GM21515 (cell line): ENCODE measurements around the gene ZFYVE19.

Experiments used
- ATAC-seq: cut with Tn5 transposase; IDR thresholded peaks from one replicate; pipeline ENCODE4 v1.9.1; 2021; ENCODE audit not compliant: unreplicated experiment

ZFYVE19 gene

DNA sequence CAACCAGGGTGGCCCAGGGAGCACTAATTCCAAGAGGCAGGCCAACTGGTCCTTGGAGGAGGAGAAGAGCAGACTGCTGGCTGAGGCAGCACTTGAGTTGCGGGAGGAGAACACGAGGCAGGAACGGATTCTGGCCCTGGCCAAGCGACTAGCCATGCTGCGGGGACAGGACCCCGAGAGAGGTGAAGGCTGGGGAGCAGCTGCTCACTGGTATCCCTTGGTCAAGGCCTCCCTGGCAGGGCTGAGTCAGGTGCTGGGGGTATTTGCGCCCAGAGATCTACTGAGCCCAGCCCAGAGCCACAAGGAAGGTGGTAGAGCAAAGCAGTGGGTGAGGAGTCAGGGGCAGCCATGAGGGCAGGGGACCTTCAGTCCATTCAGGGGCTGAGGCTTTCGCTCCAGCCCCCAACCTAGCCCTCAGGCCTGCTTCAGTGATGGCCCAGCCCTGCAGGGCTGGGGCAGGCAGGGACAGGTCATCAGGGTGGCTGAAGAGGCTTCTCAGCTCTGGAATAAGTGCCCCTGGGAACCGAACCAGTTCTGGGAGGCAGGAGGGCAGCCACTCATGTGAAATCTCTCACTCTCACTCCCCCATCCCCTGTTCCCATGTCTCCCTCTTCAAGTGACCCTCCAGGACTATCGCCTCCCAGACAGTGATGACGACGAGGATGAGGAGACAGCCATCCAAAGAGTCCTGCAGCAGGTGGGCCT lies 6.0 kb downstream of the ZFYVE19 start:
- ATAC-seq = no peak

DNA sequence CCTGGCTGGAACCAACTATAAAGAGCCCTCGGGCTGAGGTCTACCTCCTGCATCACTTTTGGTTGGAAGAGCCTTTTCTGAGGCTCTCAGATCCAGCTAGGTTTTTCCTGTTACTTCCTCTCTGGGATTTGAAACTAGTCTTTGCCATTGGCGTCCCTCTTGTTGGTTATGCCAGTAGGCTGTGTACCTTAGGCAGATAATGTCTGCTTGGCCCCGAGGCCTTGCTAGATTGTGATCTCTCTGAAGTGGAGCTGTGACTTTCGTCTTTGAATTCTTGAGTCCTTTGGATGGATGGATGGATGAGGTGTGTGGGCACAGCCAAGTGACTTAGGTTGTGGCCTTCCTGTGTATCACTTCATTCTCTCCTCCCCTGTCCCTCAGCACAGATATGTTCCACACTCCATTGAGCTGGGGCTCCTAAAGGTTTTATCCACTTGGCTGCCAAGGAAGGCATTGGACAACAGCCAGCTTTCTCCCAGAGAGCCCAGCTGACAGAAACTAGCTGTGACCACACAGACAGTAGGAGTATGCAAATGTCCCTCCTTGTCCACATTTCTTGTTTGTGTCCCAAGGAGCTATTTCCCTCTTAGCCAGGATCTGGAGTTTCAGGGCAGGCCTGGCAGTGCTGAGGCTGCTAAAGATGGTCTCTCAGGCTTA lies 8.3 kb downstream of the ZFYVE19 start:
- no peak for ATAC-seq

DNA sequence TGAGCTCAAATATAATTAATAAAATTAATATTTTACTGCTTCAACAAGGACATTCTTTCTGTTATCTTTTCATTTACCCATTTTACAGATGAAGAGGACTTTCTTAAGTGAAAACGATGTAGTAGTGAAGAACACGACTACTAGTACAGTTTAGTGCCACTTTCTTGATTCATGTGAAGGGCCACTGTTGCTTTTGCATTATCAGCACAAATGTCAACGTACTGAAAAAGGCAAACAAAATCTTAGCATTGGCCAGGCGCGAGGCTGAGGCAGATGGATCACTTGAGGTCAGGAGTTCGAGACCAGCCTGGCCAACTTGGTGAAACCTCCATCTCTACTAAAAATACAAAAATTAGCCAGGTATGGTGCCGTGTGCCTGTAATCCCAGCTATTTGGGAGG lies 12.2 kb downstream of the ZFYVE19 start:
- no peak for ATAC-seq

DNA sequence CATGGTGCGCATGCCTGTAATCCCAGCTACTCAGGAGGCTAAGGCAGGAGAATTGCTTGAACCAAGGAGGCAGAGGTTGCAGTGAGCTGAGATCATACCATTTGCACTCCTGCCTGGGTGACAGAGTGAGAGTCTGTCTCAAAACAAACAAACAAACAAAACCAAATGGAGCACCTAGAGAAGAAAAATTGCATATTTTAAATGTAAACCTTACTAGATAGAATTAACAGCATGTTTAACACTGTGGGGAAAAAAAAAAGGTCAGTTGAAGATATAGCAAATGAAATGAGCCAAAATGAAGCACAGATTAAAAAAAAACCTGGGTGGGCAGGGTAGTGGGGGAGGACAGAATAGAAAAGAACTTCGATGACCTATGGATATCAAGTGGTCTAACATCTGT lies 14.3 kb downstream of the ZFYVE19 start:
- no peak for ATAC-seq

DNA sequence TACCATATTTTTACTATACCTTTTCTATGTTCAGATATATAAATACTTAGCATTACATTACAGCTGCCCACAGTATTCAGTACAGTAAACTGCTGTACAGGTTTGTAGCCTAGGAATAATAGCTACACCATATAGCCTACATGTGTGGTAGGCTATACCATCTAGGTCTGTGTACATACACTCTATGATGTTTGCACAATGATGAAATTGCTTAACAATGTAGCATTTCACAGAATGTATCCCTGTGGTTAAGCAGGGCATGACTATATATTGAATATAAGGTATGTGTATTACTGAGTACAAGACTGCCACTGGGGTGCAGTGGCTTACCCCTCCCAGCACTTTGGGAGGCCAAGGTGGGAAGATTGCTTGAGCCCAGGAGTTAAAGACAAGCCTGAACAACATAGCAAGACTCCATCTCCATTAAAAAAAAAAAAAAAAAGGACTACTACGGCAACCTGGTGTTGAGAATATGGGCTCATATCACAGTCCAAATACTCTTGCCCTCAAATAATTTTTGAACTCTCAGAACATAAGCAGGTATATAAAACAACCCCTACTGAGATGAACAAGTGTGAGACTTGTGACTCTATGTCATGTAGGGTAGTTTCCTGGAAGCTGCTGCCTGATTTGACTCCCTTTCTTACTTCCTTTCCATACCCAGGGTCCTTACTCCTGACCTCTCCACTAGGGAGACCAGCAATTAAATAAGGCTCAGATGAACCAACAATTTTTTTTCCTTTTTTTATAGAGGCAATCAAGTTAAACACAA lies 16.9 kb downstream of the ZFYVE19 start:
- no peak for ATAC-seq

DNA sequence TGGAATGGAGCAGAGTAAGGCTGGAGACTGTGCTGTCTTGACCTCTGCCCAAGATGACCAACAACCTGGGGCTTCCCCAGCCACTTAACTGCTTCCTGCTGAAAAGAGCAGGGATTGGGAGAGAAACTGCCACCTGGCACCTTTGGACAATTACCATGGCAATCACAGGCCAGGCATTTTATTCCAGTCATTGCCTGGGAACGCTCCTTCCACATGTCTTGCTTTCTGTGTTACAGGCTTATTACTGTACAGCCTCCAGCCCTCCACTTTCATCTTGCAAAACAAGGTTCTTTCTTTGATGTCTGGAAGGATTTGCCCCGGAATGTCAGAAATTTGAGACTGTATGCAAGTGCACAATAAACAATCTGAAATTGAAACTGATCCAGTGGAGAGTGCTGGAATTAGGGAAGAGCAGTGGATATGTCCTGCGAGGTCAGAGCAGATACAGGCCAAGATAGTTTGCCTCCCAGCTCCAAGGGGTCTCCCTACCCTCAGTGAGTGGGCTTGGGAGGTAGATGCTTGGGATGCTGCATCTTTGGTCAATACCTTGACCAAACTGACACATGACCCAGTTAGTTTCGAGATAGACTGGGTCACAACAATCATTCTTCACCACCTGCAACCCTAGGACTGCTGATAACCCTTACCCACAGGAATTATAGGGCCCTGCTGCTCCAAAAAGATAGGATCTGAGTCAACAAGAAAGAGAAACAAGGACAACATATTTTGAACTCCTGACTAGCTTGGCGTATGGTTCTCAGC lies 19.0 kb downstream of the ZFYVE19 start:
- no peak for ATAC-seq

DNA sequence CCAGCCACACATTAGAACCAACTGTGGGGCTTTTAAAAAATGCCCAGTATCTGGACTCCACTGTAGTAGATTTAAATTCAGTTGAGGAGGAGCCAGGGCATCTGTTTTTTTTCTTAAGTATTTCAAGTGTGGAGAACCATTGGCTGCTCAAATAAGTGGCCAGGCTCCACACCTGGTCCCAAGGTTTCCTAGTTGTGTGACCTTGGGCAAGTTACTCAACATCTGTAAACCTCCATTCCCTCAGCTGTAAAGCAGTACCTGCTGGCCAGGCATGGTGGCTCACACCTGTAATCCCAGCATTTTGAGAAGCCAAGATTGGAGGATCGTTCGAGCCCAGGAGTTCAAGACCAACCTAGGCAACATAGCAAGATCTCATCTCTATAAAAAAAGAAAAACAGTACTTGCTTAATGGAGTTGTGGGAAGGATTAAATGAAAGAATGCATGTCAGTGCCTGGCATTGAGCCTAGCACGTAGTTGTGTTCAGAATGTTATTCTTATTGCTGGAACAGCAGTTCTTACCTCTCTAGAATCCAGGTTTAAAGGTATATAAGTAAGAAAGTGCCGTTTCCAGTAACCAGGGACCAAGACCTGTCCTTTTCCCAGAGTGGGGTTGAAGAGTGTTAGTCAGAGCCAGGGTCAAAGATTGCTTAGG lies 19.7 kb downstream of the ZFYVE19 start:
- ATAC-seq = no peak

DNA sequence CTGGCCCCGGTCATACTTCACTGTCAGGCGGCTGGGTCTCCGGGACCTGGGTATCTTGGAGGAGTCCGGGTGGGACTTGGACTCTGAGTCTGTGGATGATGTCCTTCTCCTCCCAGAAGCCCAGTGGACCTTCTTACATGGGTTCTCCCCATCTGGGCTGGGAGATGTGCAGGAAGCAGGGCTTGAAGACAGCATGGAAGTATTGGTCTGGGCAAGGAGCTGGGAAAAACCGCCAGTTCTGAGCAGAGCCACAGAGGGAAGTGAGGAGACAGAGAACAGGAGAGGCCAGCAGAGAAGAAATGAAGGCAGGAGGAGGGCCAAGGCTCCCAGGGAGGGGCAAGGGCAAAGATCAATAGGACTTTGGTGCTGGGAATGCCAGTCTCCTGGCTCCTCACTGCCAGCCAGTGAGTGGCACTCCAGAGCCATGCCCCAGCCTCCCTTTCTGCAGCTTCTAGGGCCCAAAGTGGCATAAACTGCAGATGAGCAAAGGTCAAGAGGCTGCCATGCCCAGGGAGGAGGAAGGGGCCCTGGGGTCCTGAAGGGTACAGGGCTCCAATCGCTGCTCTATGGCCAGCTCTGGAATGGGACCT lies 21.7 kb downstream of the ZFYVE19 start, which contains the start of gene PPP1R14D:
TSS of gene PPP1R14D (minus strand) at position 262 of the 590 bp plus-strand sequence. CDS start at position 195, 67 bp downstream.
- ATAC-seq = no peak

DNA sequence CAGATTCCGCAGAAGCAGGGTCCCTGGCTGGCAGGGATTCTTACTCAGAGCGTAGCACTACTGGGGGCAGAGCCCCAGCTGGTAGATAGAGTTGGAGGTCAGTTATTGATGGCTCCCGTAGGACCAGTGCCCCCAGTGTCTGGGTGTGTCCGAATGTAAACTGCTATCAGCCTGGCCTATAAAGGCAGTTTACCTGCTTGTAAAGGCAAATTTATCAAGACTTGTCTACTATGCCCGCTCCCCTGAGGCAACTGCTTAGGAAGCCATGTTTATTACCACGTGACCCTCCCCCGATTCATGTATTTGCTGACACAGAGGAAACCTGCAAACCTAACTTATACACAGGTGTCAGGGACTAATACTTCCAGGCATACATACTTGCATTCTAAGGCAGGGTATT lies 22.2 kb downstream of the ZFYVE19 start:
- no peak for ATAC-seq

DNA sequence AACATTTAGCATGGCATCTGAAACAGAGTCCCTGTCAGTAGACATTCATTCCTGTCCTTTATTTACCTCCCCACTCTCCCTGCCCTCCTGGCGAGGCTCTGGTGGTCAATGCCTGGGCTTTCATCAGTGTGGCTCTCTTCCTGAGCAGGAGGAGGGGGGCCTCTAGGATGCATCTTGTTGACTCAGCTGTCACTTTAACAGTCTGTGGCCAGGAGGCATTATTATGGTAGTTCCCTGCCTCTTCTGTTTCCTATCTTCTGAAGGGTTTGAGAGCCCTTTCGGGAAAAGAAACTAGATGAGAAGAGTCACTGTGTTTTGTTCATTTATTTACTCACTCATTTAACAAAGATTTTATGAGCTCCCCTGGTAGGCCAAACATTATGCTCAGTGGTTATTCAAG lies 24.0 kb downstream of the ZFYVE19 start:
- ATAC-seq = no peak

DNA sequence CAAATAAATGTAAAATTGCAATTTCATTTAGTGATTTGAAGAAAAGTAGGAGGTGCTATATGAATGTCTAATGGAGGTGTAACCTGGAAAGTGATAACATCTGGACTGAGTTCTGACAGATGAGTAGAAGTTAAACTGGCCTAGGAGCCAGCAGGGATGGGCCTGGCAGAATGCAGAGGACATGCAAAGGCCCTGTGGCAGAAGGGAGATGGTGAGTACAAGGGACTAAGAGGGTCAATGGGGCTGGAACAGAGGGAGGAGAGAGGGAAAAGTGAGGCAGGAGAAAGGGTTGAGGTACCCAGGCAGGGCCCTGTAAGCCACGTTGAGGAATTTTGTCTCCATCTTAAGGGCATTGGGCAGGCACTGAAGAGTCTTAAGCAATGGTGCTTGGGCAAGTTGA lies 25.0 kb downstream of the ZFYVE19 start:
- ATAC-seq = no peak

DNA sequence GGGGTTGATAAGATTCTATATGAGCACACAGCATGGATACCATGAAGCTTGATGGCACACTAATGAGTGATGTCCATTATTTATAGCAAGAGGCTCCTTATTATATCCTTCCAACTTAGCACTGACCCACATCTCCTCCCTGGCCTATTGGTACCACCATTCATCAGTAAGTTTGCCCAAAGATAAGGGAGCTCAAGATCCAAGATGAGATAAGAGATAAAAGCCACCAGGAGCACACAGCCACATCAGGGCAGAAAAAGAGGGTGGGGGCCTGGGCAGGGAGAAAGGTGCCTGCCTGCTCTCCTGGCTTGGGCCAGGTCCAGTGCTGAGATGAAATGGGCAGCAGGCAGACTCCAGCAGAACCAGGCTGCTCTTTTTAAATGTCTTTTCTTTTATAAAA lies 26.0 kb downstream of the ZFYVE19 start:
- no peak for ATAC-seq

DNA sequence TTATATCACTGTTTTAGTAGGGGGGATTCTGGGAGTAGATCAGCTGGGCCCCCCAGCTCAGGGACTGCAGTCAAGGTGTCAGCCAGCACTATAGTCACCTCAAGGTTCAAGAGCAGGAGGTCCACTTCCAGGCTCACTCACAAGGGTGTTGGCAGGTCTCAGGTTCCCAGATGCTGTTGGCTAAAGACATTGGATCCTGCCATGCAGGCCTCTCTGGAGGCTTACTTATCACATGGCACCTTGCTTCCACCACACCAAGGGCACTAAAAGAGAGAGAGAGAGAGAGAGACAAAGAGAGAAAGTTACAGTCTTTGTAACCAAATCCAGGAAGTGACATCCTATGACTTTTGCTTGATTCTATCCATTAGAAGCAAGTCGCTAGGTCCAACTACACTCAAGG lies 29.1 kb downstream of the ZFYVE19 start:
- no peak for ATAC-seq

DNA sequence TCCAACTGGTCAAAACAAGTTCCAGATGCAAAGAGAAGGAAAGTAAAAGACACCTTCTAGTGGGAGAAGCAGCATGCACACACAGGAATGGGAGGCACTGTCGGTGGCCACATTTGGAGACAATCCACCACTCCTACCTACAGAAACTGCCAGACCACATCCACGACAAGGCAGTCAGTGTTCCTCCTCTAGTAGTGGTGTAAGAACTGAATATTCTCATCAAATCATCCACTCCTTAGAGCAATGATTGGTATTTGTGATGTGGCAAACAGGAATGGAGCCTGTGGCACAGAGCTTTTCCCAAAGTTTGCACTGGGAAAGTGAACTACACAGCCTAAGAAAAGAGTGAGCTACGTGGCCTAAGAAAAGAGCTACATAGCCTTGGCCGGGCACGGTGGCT lies 31.9 kb downstream of the ZFYVE19 start:
- no peak for ATAC-seq

DNA sequence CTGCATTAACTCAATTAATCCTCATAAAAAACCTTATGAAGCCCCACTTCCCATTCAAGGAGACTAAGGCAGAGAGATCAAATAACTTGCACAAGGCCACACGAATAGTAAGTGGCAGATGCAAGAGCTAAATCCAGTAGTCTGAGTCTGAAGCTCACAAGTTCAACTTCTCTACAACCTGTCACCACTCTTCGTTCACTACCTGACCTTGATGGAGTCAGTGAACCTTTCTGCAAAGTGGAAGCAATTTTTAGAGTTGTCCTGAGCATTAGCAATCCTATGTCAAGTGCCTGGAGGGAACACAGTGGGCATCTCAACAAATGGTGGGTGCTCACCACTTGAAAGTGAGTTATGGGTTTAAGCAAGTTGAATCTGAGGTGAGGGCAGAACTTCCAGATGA lies 34.9 kb downstream of the ZFYVE19 start:
- no peak for ATAC-seq

DNA sequence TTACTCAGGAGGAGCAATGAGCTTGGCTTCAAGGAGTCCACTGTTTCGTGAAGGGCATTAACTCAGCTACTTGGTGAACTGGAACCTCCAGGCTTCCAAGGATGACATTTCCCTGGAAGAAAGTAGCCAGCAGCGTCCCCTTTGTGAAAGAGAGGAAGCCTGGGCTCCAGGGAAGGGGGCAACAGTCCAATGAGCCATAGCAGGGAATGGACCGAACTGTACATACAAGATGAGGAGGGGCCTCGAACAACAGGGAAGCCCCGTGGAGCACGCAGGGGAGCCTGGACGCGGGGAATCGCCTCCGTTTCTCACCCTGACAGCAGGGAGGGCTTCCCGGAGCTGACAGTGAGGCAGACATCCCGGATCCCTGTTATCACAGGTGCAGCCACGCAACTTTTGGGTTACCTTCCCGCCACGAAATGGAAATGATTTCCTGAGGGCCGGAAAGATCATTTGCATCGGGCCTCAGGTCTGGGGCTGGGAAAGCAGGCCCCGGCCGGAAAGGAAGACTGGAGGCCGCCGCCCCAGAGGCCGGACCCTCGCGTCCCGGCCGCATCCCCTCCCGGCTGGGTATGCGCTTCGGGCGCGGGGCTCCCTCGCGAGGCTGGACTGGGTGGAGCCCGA lies 36.5 kb downstream of the ZFYVE19 start:
- no peak for ATAC-seq

DNA sequence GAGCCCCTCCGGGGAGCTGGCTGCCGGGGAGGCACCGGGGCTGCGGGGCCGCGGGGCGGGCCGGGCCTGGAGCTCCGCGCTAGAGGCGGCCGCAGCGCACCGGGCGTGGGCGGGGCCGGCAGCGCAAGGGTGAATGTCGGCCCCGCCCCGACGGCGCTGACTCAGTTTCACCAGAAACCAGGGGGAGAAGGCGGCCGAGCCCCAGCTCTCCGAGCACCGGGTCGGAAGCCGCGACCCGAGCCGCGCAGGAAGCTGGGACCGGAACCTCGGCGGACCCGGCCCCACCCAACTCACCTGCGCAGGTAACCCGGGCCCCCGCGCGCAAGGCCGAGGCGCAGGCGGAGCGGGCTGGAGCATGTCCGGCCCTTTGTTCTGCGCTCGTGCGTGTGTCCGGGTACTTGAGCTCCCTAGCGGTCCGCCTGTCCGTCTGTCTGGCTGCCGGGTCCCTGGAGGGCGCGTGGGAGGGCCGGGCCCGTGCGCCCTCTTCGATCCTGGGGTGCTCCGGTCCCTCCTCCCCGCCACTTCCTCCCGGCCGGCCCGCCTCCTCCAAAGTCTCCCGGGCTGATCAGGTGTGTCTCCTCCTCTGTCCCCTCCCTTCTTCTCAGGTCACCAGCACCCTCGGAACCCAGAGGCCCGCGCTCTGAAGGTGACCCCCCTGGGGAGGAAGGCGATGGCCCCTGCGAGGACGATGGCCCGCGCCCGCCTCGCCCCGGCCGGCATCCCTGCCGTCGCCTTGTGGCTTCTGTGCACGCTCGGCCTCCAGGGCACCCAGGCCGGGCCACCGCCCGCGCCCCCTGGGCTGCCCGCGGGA lies 37.2 kb downstream of the ZFYVE19 start, which contains the start of gene SPINT1:
TSS of gene SPINT1 (plus strand) at position 164 of the 811 bp plus-strand sequence. CDS start at position 671, 507 bp downstream.
- no peak for ATAC-seq

DNA sequence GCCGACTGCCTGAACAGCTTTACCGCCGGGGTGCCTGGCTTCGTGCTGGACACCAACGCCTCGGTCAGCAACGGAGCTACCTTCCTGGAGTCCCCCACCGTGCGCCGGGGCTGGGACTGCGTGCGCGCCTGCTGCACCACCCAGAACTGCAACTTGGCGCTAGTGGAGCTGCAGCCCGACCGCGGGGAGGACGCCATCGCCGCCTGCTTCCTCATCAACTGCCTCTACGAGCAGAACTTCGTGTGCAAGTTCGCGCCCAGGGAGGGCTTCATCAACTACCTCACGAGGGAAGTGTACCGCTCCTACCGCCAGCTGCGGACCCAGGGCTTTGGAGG lies 37.8 kb downstream of the ZFYVE19 start:
- ATAC-seq = no peak

DNA sequence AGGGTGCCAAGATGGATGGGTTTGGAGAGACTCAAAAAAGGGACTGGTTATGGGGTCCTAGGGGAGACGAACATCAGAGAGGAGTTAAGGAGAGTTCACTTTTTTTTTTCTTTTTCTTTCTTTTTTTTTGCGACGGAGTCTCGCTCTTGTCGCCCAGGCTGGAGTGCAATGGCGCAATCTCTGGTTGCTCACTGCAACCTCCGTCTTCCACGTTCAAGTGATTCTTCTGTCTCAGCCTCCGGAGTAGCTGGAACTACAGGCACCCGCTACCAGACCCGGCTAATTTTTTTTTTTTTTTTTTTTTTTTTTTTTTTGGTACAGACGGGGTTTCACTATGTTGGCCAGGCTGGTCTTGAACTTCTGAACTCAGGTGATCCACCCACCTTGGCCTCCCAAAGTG lies 38.1 kb downstream of the ZFYVE19 start:
- ATAC-seq = no peak
